MM.1S (cell line): Measurements from ENCODE around the gene ARHGEF5.

ENCODE experiments used
- EZH2phosphoT487 ChIP-seq: fragments of 300-600 bp; sonication (generic); IDR thresholded peaks from 2 replicates; pipeline ENCODE4 v1.6.1; 2018; ENCODE audit warnings: antibody characterized with exemption, low read length
- TF ChIP-seq, protein P1 (sequence below): fragments of 300-600 bp; sonication (generic); IDR thresholded peaks from 2 replicates; pipeline ENCODE4 v1.5.1; 2016; ENCODE audit warnings: antibody characterized with exemption, low read length, mixed read lengths

DNA sequence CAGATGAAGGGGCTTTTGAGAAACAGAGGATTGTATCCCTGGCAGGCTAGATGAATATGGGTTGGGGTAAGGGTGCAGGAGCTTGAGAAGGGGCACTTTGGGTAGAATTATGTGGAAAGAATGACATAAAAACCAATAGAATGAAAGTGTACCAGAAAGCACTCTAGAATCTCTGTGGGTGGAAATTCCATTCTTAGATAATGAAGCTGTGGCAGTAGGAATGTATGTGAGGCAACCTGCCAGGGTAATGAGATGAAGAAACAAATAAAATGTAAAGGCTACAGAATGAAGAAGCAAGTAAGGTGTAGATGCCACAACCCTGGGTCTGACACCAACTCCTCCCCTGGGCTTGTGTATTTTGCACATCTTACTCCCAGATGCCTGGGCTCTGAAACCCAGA, 31.5 kb downstream of the ARHGEF5 start:
- TF ChIP-seq, protein P1, sequence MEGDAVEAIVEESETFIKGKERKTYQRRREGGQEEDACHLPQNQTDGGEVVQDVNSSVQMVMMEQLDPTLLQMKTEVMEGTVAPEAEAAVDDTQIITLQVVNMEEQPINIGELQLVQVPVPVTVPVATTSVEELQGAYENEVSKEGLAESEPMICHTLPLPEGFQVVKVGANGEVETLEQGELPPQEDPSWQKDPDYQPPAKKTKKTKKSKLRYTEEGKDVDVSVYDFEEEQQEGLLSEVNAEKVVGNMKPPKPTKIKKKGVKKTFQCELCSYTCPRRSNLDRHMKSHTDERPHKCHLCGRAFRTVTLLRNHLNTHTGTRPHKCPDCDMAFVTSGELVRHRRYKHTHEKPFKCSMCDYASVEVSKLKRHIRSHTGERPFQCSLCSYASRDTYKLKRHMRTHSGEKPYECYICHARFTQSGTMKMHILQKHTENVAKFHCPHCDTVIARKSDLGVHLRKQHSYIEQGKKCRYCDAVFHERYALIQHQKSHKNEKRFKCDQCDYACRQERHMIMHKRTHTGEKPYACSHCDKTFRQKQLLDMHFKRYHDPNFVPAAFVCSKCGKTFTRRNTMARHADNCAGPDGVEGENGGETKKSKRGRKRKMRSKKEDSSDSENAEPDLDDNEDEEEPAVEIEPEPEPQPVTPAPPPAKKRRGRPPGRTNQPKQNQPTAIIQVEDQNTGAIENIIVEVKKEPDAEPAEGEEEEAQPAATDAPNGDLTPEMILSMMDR, result no peak
- TF ChIP-seq EZH2phosphoT487, result no peak
